ENCODE measurements around the gene SSNA1.
A peak's percentile ranks its signal among the peaks of the same experiment; 100 is the strongest.
"Not testable (repeated sequence)": the region's sequence is repeated elsewhere in the genome, so short reads cannot be mapped to it uniquely, and the experiment has no call there.

The SSNA1 gene

DNA sequence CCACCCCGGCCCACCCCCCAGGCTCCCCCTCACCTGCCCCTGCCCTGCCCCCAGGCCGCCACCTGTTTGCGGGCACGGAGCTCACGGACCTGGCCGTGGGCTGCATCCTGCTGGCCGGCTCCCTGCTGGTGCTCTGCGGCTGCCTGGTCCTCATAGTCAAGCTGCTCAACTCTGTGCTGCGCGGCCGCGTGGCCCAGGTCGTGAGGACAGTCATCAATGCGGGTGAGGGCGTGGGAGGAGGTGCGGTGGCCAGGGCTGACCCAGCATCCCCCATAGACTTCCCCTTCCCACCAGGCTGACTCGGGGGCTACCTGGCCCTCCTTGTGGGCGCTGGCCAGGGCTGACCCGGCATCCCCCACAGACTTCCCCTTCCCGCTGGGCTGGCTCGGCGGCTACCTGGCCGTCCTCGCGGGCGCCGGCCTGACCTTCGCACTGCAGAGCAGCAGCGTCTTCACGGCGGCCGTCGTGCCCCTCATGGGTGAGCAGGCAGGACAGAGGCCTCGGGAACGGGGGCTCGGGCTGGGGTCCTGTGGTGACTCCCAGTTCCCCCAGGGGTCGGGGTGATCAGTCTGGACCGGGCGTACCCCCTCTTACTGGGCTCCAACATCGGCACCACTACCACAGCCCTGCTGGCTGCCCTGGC lies 45.7 kb downstream of the SSNA1 start:
- H3K36me3 ChIP-seq, result no peaks in the 10 kb centered on the region
- H3K9ac ChIP-seq, result peak overlapping the region; percentile 66; the same call in 1 of the 2 replicates
- peaks cover 83% of the 10 kb centered on the region for H3K4me1 ChIP-seq
- H3K4me3 ChIP-seq, result peak overlapping the region; percentile 63
- peak overlapping the region; percentile 79; the same call in 1 of the 2 replicates for H3K27ac ChIP-seq
- H4K20me1 ChIP-seq, result peaks cover 17% of the 10 kb centered on the region; the same call in 1 of the 2 replicates
- H3K4me2 ChIP-seq, result peak overlapping the region; percentile 98
- no peak for TF ChIP-seq Cebpa-rat (IDR thresholded peaks at IDR 0.05)
- H3K27me3 ChIP-seq, result no peaks in the 10 kb centered on the region
- no peaks in the 10 kb centered on the region for H3K9me3 ChIP-seq

DNA sequence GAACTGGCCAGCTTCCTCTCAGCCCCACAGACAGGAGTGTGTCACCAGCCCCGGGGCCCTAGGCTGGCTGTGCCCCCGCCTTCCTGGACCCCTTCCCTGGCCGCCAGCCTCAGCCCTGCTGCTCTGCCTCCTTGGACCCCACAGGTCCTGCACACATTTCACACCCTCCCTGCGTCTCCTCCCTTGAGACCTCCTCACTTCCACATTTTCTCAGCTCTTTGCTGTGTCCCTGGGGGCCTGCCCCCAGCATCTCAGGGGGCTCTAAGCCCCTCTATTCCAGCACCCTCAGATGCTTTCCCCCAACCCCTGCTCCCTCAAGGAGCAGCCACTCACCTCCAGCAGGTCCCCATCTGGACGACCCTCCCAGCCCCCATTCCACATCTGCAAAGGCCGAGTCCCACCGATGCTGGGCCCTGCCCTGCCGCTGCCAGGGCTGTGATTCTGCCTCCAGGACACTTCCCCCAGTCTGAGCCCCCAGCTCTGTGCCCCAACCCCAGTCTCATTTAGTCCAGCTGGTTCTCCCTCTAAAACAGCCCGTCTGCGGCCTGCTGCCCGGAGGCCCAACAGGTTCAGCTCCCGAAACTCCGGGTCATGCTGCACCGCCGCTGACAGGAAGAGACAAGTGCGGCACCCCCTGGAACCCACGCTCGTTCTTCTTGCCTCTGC lies 46.4 kb downstream of the SSNA1 start:
- Histone ChIP-seq H3K9me3 (no peaks in the 10 kb centered on the region), H3K4me2 (peak overlapping the region; percentile 98), H3K4me1 (peaks cover 83% of the 10 kb centered on the region), H3K4me3 (peak overlapping the region; percentile 63), H3K27me3 (no peaks in the 10 kb centered on the region), H3K9ac (peak overlapping the region; percentile 66), H4K20me1 (peaks cover 17% of the 10 kb centered on the region; the same call in 1 of the 2 replicates), H3K36me3 (no peaks in the 10 kb centered on the region), H3K27ac (peak overlapping the region; percentile 79)
- no peak for TF ChIP-seq Cebpa-rat (IDR thresholded peaks at IDR 0.05)

GRCh38 chr9:137235424-137236237 lies 47.2 kb downstream of the SSNA1 start:
- no peak for TF ChIP-seq Cebpa-rat (IDR thresholded peaks at IDR 0.05)
- Histone ChIP-seq H3K4me1 (peaks cover 78% of the 10 kb centered on the region), H3K27ac (peak overlapping the region; percentile 79), H3K4me3 (peak overlapping the region; percentile 63), H3K9ac (peak overlapping the region; percentile 66), H4K20me1 (peaks cover 17% of the 10 kb centered on the region; the same call in 1 of the 2 replicates), H3K9me3 (no peaks in the 10 kb centered on the region), H3K27me3 (no peaks in the 10 kb centered on the region), H3K4me2 (peak overlapping the region; percentile 98), H3K36me3 (no peaks in the 10 kb centered on the region)

- H4K20me1 ChIP-seq, result peaks cover 17% of the 10 kb centered on the region; the same call in 1 of the 2 replicates
- H3K27me3 ChIP-seq, result no peaks in the 10 kb centered on the region
- H3K4me3 ChIP-seq, result peak overlapping the region; percentile 63
- no peaks in the 10 kb centered on the region for H3K9me3 ChIP-seq
- H3K36me3 ChIP-seq, result no peaks in the 10 kb centered on the region
- no peak for TF ChIP-seq Cebpa-rat (IDR thresholded peaks at IDR 0.05)
- peaks cover 71% of the 10 kb centered on the region for H3K4me1 ChIP-seq
- H3K27ac ChIP-seq, result peak overlapping the region; percentile 84
- H3K4me2 ChIP-seq, result peak overlapping the region; percentile 98
- peak overlapping the region; percentile 69 for H3K9ac ChIP-seq
Observed at GRCh38 chr9:137236238-137236935, 47.9 kb downstream of the SSNA1 start.

GRCh38 chr9:137236936-137237421 lies 48.5 kb downstream of the SSNA1 start:
- H3K4me3 ChIP-seq, result peak overlapping the region; percentile 63
- H3K9ac ChIP-seq, result peak overlapping the region; percentile 69
- no peaks in the 10 kb centered on the region for H3K9me3 ChIP-seq
- peaks cover 23% of the 10 kb centered on the region for H4K20me1 ChIP-seq
- peak overlapping the region; percentile 84 for H3K27ac ChIP-seq
- H3K27me3 ChIP-seq, result no peaks in the 10 kb centered on the region
- TF ChIP-seq Cebpa-rat (IDR thresholded peaks at IDR 0.05), result no peak
- peak overlapping the region; percentile 98 for H3K4me2 ChIP-seq
- H3K4me1 ChIP-seq, result peaks cover 67% of the 10 kb centered on the region
- peaks cover 4% of the 10 kb centered on the region for H3K36me3 ChIP-seq

- no peak for TF ChIP-seq Cebpa-rat (IDR thresholded peaks at IDR 0.05)
- H3K4me1 ChIP-seq, result peaks cover 72% of the 10 kb centered on the region
- H3K27ac ChIP-seq, result peak overlapping the region; percentile 84
- peaks cover 33% of the 10 kb centered on the region for H4K20me1 ChIP-seq
- peaks cover 14% of the 10 kb centered on the region for H3K36me3 ChIP-seq
- H3K9ac ChIP-seq, result peak overlapping the region; percentile 69
- peak overlapping the region; percentile 63; the same call in 1 of the 2 replicates for H3K4me3 ChIP-seq
- no peaks in the 10 kb centered on the region for H3K27me3 ChIP-seq
- H3K4me2 ChIP-seq, result peak overlapping the region; percentile 98
- H3K9me3 ChIP-seq, result no peaks in the 10 kb centered on the region
Observed at GRCh38 chr9:137237759-137238726, 49.6 kb downstream of the SSNA1 start.

DNA sequence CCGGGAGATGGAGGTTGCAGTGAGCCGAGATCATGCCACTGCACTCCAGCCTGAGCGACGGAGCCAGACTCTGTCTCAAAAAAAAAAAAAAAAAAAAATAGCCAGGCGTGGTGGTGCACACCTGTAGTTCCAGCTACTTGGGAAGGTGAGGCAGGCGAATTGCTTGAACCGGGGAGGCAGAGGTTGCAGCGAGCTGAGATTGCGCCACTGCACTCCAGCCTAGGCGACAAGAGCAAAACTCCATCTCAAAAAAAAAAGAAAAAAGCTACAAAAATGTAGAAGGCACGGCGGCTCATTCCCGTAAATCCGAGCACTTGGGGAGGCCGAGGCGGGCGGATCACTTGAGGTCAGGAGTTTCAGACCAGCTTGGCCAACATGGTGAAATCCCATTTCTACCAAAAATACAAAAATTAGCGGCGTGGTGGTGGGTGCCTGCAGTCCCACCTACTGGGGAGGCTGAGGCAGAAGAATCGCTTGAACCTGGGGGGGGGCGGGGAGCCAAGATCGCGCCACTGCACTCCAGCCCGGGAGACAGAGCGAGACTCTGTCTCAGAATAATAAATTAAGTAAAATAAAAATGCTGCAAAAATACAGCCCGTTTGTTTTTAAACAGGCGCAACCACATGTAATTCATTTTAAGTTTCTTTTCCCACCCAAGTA lies 51.2 kb downstream of the SSNA1 start:
- not testable (repeated sequence) for H3K27me3 ChIP-seq

More for the DNA sequence above, 51.2 kb downstream of the SSNA1 start:
- peaks cover 81% of the 10 kb centered on the region for H3K4me1 ChIP-seq
- H3K9me3 ChIP-seq, result not testable (repeated sequence)
- H3K4me3 ChIP-seq, result peak overlapping the region; percentile 74
- peak overlapping the region; percentile 89 for H3K9ac ChIP-seq
- peak overlapping the region; percentile 94 for H3K27ac ChIP-seq
- peak overlapping the region; percentile 98 for H3K4me2 ChIP-seq
- peaks cover 43% of the 10 kb centered on the region for H4K20me1 ChIP-seq
- H3K36me3 ChIP-seq, result peaks cover 28% of the 10 kb centered on the region
